GM12892 (cell line): ENCODE results near the gene SLC13A3.

Experiments
- POLR2A ChIP-seq: IDR thresholded peaks from 2 replicates; pipeline ENCODE4 v1.6.1; 2011; ENCODE audit warnings: low read depth, low read length, control low read depth
- POLR2AphosphoS5 ChIP-seq: IDR thresholded peaks from 2 replicates; pipeline ENCODE4 v1.6.1; 2011; ENCODE audit warnings: low read depth, low read length, control low read depth
- TAF1 ChIP-seq: IDR thresholded peaks from 2 replicates; pipeline ENCODE4 v1.6.1; 2011; ENCODE audit warnings: low read depth, mild to moderate bottlenecking, control low read depth, low read length, borderline replicate concordance

DNA sequence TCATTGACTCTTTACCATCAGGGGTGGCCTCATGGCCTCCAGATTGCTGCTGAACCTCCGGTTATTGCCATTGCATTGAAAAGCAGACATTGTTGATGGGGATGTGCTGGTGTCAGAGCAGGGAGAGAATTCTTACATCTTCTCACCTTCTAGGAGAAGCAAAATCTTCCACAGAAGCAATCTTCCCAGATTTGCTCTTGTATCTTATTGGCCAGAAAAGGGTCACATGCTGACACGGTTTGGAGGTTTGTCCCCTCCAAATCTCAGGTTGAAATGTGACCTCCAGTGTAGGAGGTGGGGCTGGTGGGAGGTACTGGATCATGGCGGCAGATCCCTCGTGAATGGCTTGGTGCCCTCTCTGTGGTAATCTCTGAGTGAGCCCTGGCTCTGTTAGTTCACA, 27.3 kb upstream of the SLC13A3 start:
- no peak for TF ChIP-seq POLR2A
- no peak for TF ChIP-seq POLR2AphosphoS5
- no peak for TF ChIP-seq TAF1
